HG02885 (cell line): ENCODE results near the gene CXCR1.
"Not testable (repeated sequence)": the region's sequence is repeated elsewhere in the genome, so short reads cannot be mapped to it uniquely, and the experiment has no call there.

ENCODE experiments used
- ATAC-seq: cut with Tn5 transposase; IDR thresholded peaks from one replicate; pipeline ENCODE4 v1.9.1; 2021; ENCODE audit warnings: mild to moderate bottlenecking; ENCODE audit not compliant: unreplicated experiment, poor library complexity

Gene CXCR1

DNA sequence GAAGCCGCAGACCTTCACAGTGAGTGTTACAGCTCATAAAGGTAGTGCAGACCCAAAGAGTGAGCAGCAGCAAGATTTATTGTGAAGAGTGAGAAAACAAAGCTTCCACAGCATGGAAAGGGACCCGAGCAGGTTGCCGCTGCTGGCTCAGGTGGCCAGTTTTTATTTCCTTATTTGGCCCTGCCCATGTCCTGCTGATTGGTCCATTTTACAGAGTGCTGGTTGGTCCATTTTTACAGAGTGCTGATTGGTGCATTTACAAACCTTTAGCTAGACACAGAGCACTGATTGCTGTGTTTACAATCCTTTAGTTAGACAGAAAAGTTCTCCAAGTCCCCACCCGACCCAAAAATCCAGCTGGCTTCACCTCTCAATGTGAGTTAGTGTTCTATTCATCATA is 45.0 kb downstream of the CXCR1 start:
- not testable (repeated sequence) for ATAC-seq
